Measurements from ENCODE around the gene FHL3.
"Not testable (repeated sequence)": the region's sequence is repeated elsewhere in the genome, so short reads cannot be mapped to it uniquely, and the experiment has no call there.

FHL3 gene

GRCh38 chr1:37978541-37978940 lies 26.8 kb downstream of the FHL3 start:
- H3K36me3 ChIP-seq (ENCODE audit: control insufficient read depth in 1 of 2, insufficient read depth in 2 of 2, low read length in 2 of 2) = peaks cover 34 to 83% of the 10 kb centered on the region in 2 donors

GRCh38 chr1:37975083-37975482 lies 30.2 kb downstream of the FHL3 start:
- H3K4me1 ChIP-seq (ENCODE audit: control insufficient read depth in 1 of 2, insufficient read depth in 2 of 2, low read length in 2 of 2); H3K9me3 ChIP-seq (ENCODE audit: control insufficient read depth in 1 of 2, low read length in 2 of 2); H3K9ac ChIP-seq (ENCODE audit: low read depth in 1 of 2, low read length in 2 of 2); H3K27ac ChIP-seq (ENCODE audit: low read depth, low read length); H3K27me3 ChIP-seq (ENCODE audit: control insufficient read depth in 1 of 2, insufficient read depth in 2 of 2, low read length in 2 of 2); H3K4me3 ChIP-seq (ENCODE audit: low read depth in 1 of 2, low read length in 2 of 2): not testable (repeated sequence)
- peaks cover 22 to 56% of the 10 kb centered on the region in 2 donors for H3K36me3 ChIP-seq (ENCODE audit: control insufficient read depth in 1 of 2, insufficient read depth in 2 of 2, low read length in 2 of 2)

More at GRCh38 chr1:37978541-37978940, 26.8 kb downstream of the FHL3 start:
- H3K27me3 ChIP-seq (ENCODE audit: control insufficient read depth in 1 of 2, insufficient read depth in 2 of 2, low read length in 2 of 2) = no peaks in the 10 kb centered on the region
- no peak overlapping the region for H3K27ac ChIP-seq (ENCODE audit: low read depth, low read length)
- H3K4me1 ChIP-seq (ENCODE audit: control insufficient read depth in 1 of 2, insufficient read depth in 2 of 2, low read length in 2 of 2) = no peaks in the 10 kb centered on the region
- H3K4me3 ChIP-seq (ENCODE audit: low read depth in 1 of 2, low read length in 2 of 2) = no peak overlapping the region
- no peaks in the 10 kb centered on the region for H3K9me3 ChIP-seq (ENCODE audit: control insufficient read depth in 1 of 2, low read length in 2 of 2)
- H3K9ac ChIP-seq (ENCODE audit: low read depth in 1 of 2, low read length in 2 of 2) = no peak overlapping the region

GRCh38 chr1:37974567-37974966 lies 30.7 kb downstream of the FHL3 start:
- Histone ChIP-seq H3K4me3 (ENCODE audit: low read depth in 1 of 2, low read length in 2 of 2) (no peak overlapping the region), H3K9me3 (ENCODE audit: control insufficient read depth in 1 of 2, low read length in 2 of 2) (no peaks in the 10 kb centered on the region), H3K4me1 (ENCODE audit: control insufficient read depth in 1 of 2, insufficient read depth in 2 of 2, low read length in 2 of 2) (no peaks in the 10 kb centered on the region), H3K36me3 (ENCODE audit: control insufficient read depth in 1 of 2, insufficient read depth in 2 of 2, low read length in 2 of 2) (peaks cover 22 to 56% of the 10 kb centered on the region in 2 donors), H3K9ac (ENCODE audit: low read depth in 1 of 2, low read length in 2 of 2) (no peak overlapping the region), H3K27ac (ENCODE audit: low read depth, low read length) (no peak overlapping the region), H3K27me3 (ENCODE audit: control insufficient read depth in 1 of 2, insufficient read depth in 2 of 2, low read length in 2 of 2) (no peaks in the 10 kb centered on the region)

GRCh38 chr1:37973684-37974083 lies 31.6 kb downstream of the FHL3 start:
- H3K36me3 ChIP-seq (ENCODE audit: control insufficient read depth in 1 of 2, insufficient read depth in 2 of 2, low read length in 2 of 2) = peaks cover 14 to 56% of the 10 kb centered on the region in 2 donors
- not testable (repeated sequence) for H3K27me3 ChIP-seq (ENCODE audit: control insufficient read depth in 1 of 2, insufficient read depth in 2 of 2, low read length in 2 of 2); H3K4me1 ChIP-seq (ENCODE audit: control insufficient read depth in 1 of 2, insufficient read depth in 2 of 2, low read length in 2 of 2); H3K9ac ChIP-seq (ENCODE audit: low read depth in 1 of 2, low read length in 2 of 2); H3K9me3 ChIP-seq (ENCODE audit: control insufficient read depth in 1 of 2, low read length in 2 of 2); H3K4me3 ChIP-seq (ENCODE audit: low read depth in 1 of 2, low read length in 2 of 2); H3K27ac ChIP-seq (ENCODE audit: low read depth, low read length)

- H3K9ac ChIP-seq (ENCODE audit: low read depth in 1 of 2, low read length in 2 of 2) = no peak overlapping the region
- no peaks in the 10 kb centered on the region for H3K4me1 ChIP-seq (ENCODE audit: control insufficient read depth in 1 of 2, insufficient read depth in 2 of 2, low read length in 2 of 2)
- H3K27ac ChIP-seq (ENCODE audit: low read depth, low read length) = no peak overlapping the region
- H3K27me3 ChIP-seq (ENCODE audit: control insufficient read depth in 1 of 2, insufficient read depth in 2 of 2, low read length in 2 of 2) = no peaks in the 10 kb centered on the region
- H3K4me3 ChIP-seq (ENCODE audit: low read depth in 1 of 2, low read length in 2 of 2) = no peak overlapping the region
- peaks cover 9 to 51% of the 10 kb centered on the region in 2 donors for H3K36me3 ChIP-seq (ENCODE audit: control insufficient read depth in 1 of 2, insufficient read depth in 2 of 2, low read length in 2 of 2)
- no peaks in the 10 kb centered on the region for H3K9me3 ChIP-seq (ENCODE audit: control insufficient read depth in 1 of 2, low read length in 2 of 2)
These were observed 40.0 kb downstream of the FHL3 start for GRCh38 chr1:37965301-37965700.

GRCh38 chr1:37964106-37964505 lies 41.2 kb downstream of the FHL3 start:
- not testable (repeated sequence) for H3K9me3 ChIP-seq (ENCODE audit: control insufficient read depth in 1 of 2, low read length in 2 of 2); H3K4me1 ChIP-seq (ENCODE audit: control insufficient read depth in 1 of 2, insufficient read depth in 2 of 2, low read length in 2 of 2); H3K27me3 ChIP-seq (ENCODE audit: control insufficient read depth in 1 of 2, insufficient read depth in 2 of 2, low read length in 2 of 2); H3K4me3 ChIP-seq (ENCODE audit: low read depth in 1 of 2, low read length in 2 of 2); H3K9ac ChIP-seq (ENCODE audit: low read depth in 1 of 2, low read length in 2 of 2); H3K27ac ChIP-seq (ENCODE audit: low read depth, low read length)
- peaks cover 9 to 52% of the 10 kb centered on the region in 2 donors for H3K36me3 ChIP-seq (ENCODE audit: control insufficient read depth in 1 of 2, insufficient read depth in 2 of 2, low read length in 2 of 2)

GRCh38 chr1:37958690-37959089 lies 46.6 kb downstream of the FHL3 start:
- Histone ChIP-seq H3K27ac (ENCODE audit: low read depth, low read length) (no peak overlapping the region), H3K4me1 (ENCODE audit: control insufficient read depth in 1 of 2, insufficient read depth in 2 of 2, low read length in 2 of 2) (peaks cover 0 to 5% of the 10 kb centered on the region in 2 donors), H3K27me3 (ENCODE audit: control insufficient read depth in 1 of 2, insufficient read depth in 2 of 2, low read length in 2 of 2) (no peaks in the 10 kb centered on the region), H3K4me3 (ENCODE audit: low read depth in 1 of 2, low read length in 2 of 2) (no peak overlapping the region), H3K9me3 (ENCODE audit: control insufficient read depth in 1 of 2, low read length in 2 of 2) (no peaks in the 10 kb centered on the region), H3K36me3 (ENCODE audit: control insufficient read depth in 1 of 2, insufficient read depth in 2 of 2, low read length in 2 of 2) (peaks cover 0 to 38% of the 10 kb centered on the region in 2 donors), H3K9ac (ENCODE audit: low read depth in 1 of 2, low read length in 2 of 2) (no peak overlapping the region)

GRCh38 chr1:37955685-37956084 lies 49.6 kb downstream of the FHL3 start:
- Histone ChIP-seq H3K9ac (ENCODE audit: low read depth in 1 of 2, low read length in 2 of 2) (no peak overlapping the region), H3K9me3 (ENCODE audit: control insufficient read depth in 1 of 2, low read length in 2 of 2) (no peaks in the 10 kb centered on the region), H3K27ac (ENCODE audit: low read depth, low read length) (no peak overlapping the region), H3K36me3 (ENCODE audit: control insufficient read depth in 1 of 2, insufficient read depth in 2 of 2, low read length in 2 of 2) (peaks cover 0 to 29% of the 10 kb centered on the region in 2 donors), H3K4me1 (ENCODE audit: control insufficient read depth in 1 of 2, insufficient read depth in 2 of 2, low read length in 2 of 2) (peaks cover 0 to 5% of the 10 kb centered on the region in 2 donors), H3K27me3 (ENCODE audit: control insufficient read depth in 1 of 2, insufficient read depth in 2 of 2, low read length in 2 of 2) (no peaks in the 10 kb centered on the region), H3K4me3 (ENCODE audit: low read depth in 1 of 2, low read length in 2 of 2) (no peak overlapping the region)

GRCh38 chr1:37954316-37954971 lies 50.9 kb downstream of the FHL3 start:
- H3K4me1 ChIP-seq (ENCODE audit: control insufficient read depth in 1 of 2, insufficient read depth in 2 of 2, low read length in 2 of 2) = peaks cover 0 to 5% of the 10 kb centered on the region in 2 donors
- H3K4me3 ChIP-seq (ENCODE audit: low read depth in 1 of 2, low read length in 2 of 2) = no peak overlapping the region
- H3K9ac ChIP-seq (ENCODE audit: low read depth in 1 of 2, low read length in 2 of 2) = no peak overlapping the region
- H3K27me3 ChIP-seq (ENCODE audit: control insufficient read depth in 1 of 2, insufficient read depth in 2 of 2, low read length in 2 of 2) = no peaks in the 10 kb centered on the region
- no peaks in the 10 kb centered on the region for H3K9me3 ChIP-seq (ENCODE audit: control insufficient read depth in 1 of 2, low read length in 2 of 2)
- H3K27ac ChIP-seq (ENCODE audit: low read depth, low read length) = no peak overlapping the region
- H3K36me3 ChIP-seq (ENCODE audit: control insufficient read depth in 1 of 2, insufficient read depth in 2 of 2, low read length in 2 of 2) = peaks cover 0 to 21% of the 10 kb centered on the region in 2 donors

- peaks cover 0 to 5% of the 10 kb centered on the region in 2 donors for H3K4me1 ChIP-seq (ENCODE audit: control insufficient read depth in 1 of 2, insufficient read depth in 2 of 2, low read length in 2 of 2)
- no peak overlapping the region for H3K27ac ChIP-seq (ENCODE audit: low read depth, low read length)
- H3K4me3 ChIP-seq (ENCODE audit: low read depth in 1 of 2, low read length in 2 of 2) = no peak overlapping the region
- peaks cover 0 to 4% of the 10 kb centered on the region in 2 donors for H3K36me3 ChIP-seq (ENCODE audit: control insufficient read depth in 1 of 2, insufficient read depth in 2 of 2, low read length in 2 of 2)
- no peaks in the 10 kb centered on the region for H3K9me3 ChIP-seq (ENCODE audit: control insufficient read depth in 1 of 2, low read length in 2 of 2)
- H3K9ac ChIP-seq (ENCODE audit: low read depth in 1 of 2, low read length in 2 of 2) = no peak overlapping the region
- H3K27me3 ChIP-seq (ENCODE audit: control insufficient read depth in 1 of 2, insufficient read depth in 2 of 2, low read length in 2 of 2) = no peaks in the 10 kb centered on the region
These were observed 52.6 kb downstream of the FHL3 start for GRCh38 chr1:37952738-37953137.

Measured in duodenal mucosa (tissue), 2 donors.